GDM1 (cell line): Measurements from ENCODE around the gene CHCHD6.
A peak's percentile ranks its signal among the peaks of the same experiment; 100 is the strongest.

Source experiments
- DNase-seq: peaks from one replicate; lab custom pipeline; 2025; lab: John Stamatoyannopoulos, UW

Gene CHCHD6

DNA sequence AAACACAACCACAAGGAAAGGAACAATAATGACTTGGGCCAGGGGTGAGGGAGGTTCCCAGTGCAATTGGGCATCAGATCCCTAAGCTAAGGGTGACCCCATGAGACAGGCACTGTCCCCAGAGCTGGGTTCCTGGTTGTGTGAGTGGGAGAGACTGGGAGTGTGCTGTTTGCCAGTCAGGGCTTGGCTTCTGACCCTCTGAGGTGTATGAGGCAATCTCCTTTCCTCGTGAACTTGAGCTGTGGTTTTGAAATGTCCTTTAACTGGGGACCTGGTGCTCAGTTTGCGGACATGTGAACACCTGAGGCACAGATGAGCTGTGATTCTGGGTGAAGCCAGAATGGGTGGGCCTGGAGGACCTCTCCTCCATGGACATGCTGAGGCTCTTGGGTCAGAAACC, 220.4 kb downstream of the CHCHD6 start:
- no peak for DNase-seq

DNA sequence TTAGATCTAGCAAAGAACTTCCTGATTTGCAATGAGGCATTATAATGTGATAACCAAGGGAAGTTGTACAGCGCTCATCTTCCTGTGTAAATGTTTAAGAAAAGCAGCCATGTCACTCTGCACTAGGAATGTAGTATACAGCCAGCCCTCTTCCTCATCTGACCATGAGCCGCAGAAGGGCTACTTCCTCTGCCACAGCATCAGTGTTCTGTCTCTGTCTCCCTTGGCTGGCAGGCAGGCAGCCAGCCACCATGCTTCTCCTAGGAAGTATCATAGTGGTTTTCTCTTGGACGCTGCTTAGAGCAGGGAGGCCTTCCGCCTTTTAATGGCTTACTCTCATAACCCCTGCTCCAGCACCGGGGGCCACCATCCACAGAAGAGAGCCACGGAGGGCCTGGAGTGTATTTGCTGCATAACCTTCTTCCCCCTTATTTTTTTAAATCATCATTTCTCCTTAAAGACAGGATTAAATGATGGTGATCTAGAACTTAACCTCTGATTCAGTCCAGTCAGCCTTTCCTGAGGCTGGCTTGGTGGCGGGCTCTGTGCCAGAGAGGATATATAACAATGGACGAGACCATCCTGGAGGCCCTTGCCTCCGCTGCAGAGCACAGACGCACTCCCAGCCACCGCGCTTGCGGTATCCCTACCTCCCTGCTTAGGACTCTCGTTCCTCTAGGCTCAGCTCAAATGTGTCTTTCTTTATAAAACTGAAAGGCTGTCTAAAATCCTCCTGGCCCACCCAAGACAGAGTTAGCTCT, 221.6 kb downstream of the CHCHD6 start:
- peak; percentile 10 for DNase-seq

DNA sequence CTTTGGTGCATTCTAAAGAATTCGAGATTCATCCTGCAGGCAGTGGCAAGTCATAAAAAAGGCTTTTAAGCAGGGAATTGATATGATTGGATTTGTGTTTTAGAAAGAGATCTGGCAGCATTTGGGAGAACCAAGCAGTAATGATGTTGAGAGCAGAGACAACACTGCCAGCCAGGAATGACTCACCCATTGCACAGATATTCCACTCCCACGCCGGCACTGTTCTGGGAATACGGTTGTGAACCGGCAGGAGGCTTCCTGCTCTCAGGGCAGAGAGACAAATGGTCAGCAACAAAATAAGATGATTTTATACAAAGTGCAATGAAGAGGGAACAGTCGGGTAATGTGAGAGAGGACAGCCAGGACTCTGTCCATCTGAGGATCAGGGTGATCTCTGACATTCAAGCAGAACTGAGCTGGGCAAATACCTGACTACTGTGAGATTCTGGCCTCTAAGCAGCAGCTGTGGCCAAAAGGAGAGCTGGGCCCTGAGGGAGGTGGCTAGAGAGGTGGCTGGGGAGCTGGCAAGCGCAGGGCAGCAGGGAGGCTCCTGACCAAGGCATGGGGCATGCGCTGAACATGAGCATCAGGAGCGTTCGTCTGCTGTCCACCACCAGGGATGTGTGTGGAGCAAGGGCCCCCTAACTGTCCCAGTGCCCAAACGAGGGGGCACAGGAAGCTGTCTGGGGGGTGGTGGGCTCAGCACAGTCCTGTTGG, 222.8 kb downstream of the CHCHD6 start:
- DNase-seq, result no peak

DNA sequence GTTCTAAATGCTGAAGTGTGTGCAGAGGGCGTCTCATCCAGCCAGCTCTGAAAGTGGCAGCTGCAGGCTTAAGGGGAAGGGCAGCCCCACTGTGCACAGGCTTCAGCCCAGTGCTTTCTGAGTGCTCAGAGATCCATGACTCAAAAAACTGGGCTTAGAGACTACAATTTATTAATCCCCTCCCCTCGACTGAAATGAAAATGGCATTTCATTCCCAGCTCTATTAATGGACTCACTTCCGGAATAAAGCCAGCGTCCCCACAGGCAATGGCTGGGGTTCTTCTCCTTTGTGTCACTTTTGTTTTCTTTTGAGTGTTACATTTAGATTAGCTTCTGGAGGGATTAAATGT, 223.3 kb downstream of the CHCHD6 start:
- DNase-seq, result no peak

DNA sequence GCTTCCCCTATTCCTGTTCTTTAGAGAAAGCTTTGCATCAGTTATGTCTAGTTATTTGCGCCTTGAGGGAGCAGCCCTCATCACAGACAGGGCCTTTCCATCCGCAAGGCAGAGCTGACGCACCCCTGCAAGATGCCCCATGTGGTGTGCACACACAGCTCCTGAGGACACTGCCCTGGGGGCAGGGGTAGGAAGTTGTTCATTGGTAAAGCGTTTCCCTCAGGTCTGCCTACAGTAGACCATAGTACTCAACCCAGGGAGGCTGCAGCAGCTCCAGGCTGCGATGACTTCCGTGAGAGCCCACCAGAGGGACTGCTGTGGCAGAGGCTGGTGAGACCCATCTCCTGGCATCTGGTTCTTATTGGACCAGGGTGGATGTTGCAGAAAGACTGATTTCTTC, 223.8 kb downstream of the CHCHD6 start:
- DNase-seq, result no peak

DNA sequence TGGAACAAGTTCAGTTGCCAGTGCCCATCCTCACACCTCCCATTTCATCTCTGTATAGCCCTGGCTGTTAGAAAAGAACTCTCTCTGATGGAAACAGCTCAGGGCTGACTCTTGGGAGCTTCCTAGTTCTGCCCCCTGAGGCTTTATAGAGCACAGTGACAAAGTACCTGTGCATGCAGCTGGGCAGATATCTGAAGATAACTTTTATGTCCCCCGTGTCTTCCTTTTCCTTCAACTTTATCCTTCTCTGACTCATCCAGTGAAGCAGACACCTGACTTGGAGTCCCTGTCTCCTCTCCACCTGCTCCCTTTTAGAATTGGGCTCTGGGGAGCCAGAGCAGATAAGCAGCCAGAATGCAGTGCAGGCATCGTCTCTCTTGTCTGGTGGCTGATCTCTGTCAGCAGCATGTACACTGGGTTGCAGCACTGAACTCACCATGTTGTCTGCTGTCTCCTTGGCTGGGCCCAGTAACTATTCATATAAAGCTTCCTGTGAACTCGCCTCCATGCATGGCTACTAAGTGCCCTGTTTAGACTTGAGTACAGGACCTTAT, 225.0 kb downstream of the CHCHD6 start:
- DNase-seq, result no peak

DNA sequence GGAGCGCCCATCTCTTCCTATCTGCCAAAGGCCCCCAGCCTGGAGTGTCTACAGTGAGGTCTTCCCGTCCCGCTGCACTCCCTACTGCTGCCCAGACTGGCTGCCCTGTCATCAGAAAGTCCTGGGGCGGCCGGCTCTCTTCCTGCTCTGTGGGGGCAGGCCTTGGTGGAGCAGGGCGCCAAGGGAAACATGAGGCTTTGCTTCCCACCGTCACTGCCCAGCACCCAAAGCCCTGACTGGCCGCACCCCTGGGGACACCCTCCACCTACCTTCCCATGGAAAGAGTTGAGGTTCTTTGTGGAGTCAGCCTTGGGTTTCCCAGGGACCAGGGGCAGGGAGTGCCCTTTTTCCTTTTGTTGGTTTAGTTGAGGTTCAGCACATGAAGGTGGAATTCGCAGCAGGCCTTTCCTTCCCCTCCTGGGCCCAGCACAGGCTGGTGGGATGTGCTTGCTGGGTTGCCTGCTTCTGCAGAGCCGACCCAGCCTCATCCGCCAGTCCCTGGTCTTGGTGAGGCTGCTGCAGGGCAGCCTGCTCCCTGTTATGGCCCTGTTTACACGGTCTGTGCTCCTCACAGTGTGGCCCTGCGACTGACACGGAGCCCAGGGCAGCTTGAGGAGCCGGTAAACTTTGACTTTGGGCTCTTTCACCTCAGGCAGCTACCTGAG, 227.0 kb downstream of the CHCHD6 start:
- no peak for DNase-seq

DNA sequence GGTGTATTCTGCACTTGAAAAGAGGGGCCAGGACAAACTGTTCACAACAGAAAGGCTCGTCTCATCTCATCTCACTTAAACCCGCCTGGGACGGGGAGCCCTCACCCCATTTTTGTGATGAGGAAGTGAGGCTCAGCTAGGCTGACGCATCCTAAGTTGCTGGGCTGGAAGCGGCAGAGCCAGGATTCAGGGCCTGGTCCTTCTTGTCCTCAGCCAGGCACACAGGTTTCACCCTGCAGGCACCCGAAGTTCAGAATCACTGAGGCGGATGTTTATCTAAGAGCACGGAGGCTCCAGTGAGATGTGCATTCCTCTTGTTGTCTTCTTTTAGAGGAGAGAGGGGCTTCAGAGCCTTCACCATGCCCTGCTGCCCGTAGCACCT, 227.8 kb downstream of the CHCHD6 start:
- no peak for DNase-seq

DNA sequence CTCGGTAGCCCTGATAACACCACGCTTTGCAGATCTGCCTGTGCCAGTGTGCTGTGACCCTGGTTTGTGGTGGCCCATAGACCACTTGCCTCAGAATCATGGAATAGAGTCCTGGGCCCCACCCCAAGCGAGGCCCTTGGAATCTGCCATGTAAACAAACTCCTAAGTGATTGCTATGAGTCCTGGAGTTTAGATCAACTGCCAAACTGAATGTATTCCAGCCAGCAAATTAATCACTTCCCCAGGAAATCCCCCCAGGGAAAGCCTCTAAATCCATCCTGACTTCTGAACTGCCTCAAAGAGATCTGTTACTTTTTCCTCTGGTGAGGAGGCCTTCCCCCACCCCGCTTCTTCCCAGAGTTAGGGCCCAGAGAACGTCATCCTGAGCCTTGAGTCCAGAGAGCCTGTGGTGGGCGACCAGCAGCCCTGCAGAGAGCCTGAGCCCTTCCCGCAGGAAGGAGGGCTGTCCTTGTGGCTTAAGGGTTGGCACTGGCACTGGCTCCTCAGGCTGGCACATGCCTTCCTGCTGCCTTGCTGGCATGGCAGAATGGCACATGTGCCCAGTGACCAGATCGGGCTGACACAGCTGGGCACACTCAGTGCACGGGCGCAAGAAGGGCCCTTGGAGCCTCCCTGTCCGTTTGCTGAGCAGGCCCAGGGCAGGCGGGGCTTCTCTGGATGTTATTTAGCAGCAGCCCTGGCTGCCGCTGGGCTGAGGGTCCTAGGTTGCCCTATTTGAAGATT, 228.3 kb downstream of the CHCHD6 start:
- no peak for DNase-seq

DNA sequence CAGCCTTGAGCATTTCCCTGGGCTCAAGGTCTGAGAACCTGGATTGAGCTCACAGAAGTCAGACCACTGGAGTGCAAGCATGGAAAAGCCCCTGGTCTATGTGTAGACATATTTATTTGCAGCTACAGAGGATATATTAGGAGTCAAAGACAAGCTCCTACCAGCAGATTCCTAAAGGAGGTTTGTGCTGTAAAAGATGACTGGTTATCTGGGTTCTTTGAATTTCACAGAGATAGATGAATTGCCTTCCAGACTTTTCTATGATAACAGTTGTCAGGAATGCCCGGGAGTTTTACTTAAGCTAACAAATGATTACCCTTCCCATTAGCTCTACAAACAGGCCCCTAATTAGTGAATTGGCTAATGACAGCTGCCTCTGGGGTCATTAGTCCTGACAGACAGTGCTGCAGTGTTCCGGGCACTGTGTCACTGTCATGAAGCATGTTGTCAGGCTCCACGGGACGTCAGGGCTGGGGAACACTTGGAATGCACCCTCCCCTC, 230.0 kb downstream of the CHCHD6 start:
- no peak for DNase-seq

DNA sequence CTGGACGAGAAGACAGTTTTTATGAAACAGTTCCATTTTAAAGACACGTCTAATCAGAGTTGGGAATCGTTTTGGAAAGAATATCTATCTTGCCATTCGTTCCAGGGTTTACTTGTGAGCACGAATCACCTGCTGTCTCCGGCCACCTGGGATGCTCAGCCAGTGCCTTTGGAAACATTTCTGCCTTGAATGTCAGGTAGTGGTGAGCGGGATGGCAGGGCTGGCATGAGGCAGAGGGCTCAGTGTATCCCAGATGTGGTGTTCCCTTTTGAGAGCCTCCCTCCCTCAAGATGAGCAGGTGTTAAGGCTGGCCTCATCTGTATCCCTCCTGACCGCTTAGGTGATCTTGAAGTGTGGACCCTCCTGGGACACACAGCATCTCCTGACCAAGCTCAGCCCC, 231.0 kb downstream of the CHCHD6 start:
- DNase-seq, result no peak

DNA sequence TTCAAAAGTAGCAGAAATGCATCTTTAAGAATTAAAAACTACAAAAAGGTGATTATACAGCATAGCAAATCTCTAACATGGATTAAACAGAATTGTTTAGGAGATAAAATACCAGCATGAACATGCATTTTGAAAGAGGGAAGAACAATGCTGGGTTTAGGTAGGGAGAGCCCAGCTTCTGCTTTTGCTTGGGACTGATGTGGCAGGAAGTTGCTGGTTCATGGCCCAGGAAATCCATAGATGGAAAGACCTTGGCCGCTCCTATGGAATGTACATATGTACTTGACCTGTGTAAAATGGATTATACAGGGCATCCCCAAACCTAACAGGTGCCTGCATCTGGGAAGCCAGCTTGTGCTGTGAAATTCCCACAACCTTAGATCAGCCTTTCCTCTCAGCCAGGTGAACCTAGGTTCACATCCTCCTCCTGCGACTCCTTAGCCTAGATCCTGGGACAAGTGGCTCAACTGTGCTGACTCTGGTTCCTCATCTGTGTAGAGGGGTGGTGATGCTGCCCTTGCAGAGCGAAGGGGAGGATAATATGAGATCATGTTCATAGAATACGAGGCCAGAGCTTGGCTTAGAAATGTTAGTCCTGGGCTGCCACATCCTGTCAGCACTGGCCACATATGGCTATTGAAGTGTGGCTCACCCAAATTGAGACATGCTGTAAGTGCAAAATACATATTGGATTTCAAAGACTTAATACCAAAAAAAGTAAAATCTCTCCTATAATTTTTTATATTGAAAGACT, 231.9 kb downstream of the CHCHD6 start:
- DNase-seq, result no peak

DNA sequence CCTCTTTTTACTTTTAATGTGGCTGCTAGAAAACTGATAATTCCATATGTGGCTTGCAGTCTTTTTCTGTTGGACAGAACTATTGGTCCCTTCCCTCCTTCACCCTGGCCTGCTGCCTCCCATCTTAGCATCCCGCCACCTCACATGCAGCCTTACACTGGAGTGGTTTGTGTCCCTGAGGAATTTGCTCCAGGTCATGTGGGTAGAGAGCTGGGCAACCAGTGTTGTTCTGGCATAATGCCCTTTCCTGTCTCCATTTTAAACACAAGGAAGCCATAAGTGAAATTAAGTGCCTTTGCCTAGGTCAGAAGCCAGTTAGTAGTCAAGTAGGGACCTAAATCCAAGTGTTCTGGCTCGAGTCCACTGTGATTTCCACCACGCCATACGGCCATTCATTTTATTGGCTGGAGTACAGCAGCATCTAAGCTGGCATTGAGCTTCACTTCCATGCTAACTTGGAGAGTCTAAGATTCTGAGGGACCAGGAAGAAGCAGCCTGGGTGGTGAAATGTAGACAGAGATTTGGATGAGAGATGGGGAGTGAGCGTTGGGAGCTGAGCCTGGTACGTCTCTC, 232.9 kb downstream of the CHCHD6 start:
- DNase-seq, result no peak

DNA sequence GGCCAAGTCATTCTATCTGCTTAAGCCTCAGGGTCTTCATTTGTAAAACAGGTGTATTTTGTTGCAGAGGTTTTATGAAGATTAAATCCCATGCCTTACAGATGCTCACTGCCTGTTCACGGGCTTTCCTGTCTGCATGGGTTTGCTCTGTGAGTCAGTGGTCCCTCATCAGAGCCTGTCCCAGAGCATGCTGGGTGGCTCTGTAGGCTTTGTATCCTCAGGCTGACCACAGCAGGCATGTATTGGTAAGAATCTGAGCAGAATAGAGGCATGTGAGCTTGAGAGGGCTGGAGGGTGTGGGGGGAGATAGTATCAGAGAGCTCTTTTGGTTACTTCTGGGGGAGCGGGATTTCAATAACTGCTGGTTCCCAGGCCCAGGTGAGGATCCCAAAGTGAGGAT, 233.5 kb downstream of the CHCHD6 start:
- DNase-seq, result no peak

DNA sequence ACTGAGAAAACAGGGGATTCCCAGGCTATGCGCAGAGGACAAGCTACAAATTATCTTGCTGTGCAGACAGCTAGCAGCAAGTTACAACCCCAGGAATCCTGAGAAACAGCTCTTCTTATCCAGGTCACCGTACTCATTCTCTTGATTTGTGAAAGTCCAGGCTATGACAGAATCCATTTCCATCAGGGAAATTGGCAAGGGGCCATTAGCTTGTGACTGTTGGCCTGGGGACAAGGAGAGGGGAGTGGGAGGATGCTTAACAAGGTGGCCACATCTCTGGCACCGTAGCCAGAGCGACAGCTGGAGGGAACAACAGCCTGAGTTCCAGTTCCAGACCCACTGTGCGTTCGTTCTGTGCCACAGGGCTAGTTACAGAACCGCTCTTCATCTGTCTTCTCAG, 233.9 kb downstream of the CHCHD6 start:
- no peak for DNase-seq

DNA sequence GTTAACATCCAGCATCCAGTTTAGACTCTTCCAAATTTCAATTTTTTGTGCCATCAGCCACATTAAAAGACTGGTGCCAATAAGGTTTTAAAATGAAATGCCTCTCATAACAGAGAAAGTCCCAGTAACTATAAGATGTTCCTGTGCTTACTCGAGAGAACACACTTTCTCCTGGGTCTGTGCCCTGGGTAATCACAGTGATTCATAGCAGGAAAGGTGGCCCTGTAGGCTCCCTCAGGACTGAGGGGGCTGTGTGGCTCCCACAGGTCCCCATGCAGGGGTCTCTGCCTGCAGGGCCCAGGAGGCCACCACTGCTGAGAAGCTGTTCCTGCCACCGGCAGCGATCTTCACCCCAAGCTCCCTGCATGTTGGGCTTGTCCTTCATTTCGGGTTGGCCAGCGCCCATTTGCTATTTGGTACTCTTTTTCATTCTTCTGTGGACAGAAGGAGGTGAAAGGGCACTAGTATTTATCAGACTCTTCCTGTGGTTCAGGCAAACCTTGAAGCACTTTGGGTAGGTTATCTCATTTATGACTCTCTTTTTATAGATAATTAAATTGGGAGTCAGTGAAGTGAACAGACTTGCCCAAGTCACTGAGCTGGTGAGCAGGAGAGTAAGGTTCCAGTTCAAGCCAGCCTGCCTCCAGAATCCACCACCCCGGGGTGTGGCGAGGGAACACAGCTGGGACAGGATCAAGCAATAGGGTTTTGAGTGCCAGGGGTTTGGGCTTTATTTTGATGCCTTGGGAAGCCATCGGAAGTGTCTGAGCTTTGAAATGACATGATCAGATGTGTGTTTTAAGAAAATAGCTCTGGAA, 234.7 kb downstream of the CHCHD6 start:
- no peak for DNase-seq

DNA sequence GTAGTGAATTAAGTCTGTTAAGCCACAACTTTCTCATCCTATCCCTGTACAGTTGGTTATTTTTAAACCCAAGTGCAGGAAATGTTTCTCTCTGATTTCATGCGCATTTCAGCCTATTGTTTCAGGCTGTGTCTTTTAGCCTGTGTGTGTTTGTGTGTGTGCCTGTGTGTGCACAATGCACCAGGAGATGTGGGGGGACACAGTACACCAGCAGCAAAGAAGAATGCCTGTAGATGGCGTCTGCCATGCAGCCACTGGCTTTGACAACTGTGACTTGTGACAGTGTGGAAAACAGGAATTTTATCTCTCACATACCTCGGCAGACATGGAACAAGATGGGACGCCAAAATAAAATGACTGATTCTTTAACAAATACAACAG, 235.3 kb downstream of the CHCHD6 start:
- DNase-seq, result no peak

DNA sequence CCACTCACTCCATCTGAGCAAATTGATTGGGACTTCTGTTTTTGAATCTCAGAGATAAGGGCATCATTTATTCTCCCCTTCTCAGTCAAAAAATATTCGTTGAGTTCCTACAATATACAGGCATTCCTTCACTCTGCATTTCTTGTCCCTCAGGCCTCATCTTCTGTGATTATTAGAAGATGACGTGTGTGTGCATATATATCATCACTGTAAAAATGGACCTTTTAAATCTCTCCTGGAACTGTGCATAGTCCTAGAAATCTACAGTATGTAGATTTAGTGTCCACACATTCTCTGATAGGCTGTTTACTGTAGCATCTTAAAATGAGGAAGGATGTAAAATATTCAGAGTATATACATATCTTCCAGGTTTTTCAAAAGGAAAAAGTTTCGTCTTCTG, 235.7 kb downstream of the CHCHD6 start:
- no peak for DNase-seq

DNA sequence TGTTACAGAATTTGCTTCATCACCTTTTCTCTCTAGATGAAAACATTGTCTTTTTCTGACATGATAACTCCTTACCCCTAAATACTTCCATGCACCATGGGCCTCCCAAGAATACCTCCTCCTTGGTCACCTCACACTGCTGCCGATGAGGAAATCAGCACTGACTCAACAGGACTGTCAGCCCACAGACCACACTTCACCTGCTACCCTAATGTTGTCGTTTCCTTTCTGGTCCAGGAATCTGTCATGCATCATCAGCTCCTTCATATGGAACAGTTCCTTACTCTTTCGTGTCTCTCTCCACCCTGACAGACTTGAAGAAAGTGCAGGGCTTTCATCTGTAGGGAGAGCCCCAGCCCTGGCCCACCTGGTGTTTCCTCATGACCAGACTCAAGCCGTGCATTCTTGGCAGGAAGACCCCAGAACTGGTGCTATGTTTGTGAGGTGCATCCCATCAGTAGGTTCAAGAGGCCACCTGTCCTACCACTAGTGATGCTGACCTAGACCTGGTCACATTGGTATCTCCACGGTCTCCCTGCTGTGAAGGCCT, 237.8 kb downstream of the CHCHD6 start:
- DNase-seq, result no peak
